ENCODE measurements around the gene MYO5B. TPM values are rescaled to one million over a fixed set of nuclear protein-coding genes. Genes with fewer than 3 reads are reported as not detected.

Gene MYO5B
- total and polyA plus RNA-seq, 2 donors (not counting 1 experiment from before 2014, with no cell fraction given) = 0.30 to 1.7 TPM

DNA sequence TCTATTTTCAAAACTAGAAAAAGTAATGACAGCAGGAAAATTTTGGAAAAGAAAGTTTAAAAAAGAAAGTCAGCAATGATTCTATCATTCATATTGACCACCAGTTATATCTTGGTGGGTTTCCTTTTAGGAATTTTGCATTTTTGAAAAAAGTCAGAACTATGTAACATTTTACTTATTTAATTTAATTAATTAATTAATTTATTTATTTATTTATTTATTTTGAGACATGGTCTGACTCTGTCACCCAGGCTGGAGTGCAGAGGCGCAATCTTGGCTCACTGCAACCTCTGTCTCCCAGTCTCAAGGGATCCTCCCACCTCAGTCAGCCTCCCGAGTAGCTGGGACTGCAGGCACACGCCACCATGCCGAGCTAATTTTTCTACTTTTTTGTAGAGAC lies 231.7 kb downstream of the MYO5B start:
- no peaks in the 10 kb centered on the region for H3K9me3 Mint-ChIP-seq (ENCODE audit: insufficient read depth)
- Histone ChIP-seq H2AFZ (ENCODE audit: insufficient read depth, low read depth, low read length, poor library complexity, severe bottlenecking) (no peak overlapping the region), H3K4me3 (ENCODE audit: control extremely low read depth in 1 of 5, extremely low read depth in 1 of 5, insufficient read depth in 1 of 5, low read depth in 2 of 5, low read length in 4 of 5) (no peak overlapping the region), H4K20me1 (ENCODE audit: control insufficient read depth, insufficient read depth, low read length, poor library complexity, severe bottlenecking) (no peaks in the 10 kb centered on the region), H3K4me2 (replicated peaks; ENCODE audit: low read depth, low read length, poor library complexity, severe bottlenecking) (no peak overlapping the region), H3K4me1 (ENCODE audit: control insufficient read depth in 2 of 2, insufficient read depth in 2 of 2, low read length in 2 of 2) (no peaks in the 10 kb centered on the region), H3K27me3 (replicated peaks in 1 of 4; ENCODE audit: control extremely low read depth in 1 of 4, control insufficient read depth in 3 of 4, insufficient read depth in 4 of 4, low read length in 3 of 4) (peaks cover 0 to 4% (median 1%) of the 10 kb centered on the region in 4 experiments), H3K79me2 (ENCODE audit: control insufficient read depth, insufficient read depth, low read length) (no peaks in the 10 kb centered on the region), H3K36me3 (replicated peaks in 1 of 2; ENCODE audit: control extremely low read depth in 1 of 2, control insufficient read depth in 1 of 2, extremely low read depth in 1 of 2, insufficient read depth in 2 of 2, low read length in 1 of 2) (no peaks in the 10 kb centered on the region), H3K9me3 (ENCODE audit: control extremely low read depth in 1 of 3, control insufficient read depth in 2 of 3, insufficient read depth in 1 of 3, low read length in 2 of 3) (no peaks in the 10 kb centered on the region), H3K27ac (ENCODE audit: low read length in 2 of 2) (no peak overlapping the region), H3K9ac (ENCODE audit: low read length) (no peak overlapping the region)
- intact Hi-C loops (cut with micrococcal nuclease) = no loop called here
- TF ChIP-seq, protein P1, sequence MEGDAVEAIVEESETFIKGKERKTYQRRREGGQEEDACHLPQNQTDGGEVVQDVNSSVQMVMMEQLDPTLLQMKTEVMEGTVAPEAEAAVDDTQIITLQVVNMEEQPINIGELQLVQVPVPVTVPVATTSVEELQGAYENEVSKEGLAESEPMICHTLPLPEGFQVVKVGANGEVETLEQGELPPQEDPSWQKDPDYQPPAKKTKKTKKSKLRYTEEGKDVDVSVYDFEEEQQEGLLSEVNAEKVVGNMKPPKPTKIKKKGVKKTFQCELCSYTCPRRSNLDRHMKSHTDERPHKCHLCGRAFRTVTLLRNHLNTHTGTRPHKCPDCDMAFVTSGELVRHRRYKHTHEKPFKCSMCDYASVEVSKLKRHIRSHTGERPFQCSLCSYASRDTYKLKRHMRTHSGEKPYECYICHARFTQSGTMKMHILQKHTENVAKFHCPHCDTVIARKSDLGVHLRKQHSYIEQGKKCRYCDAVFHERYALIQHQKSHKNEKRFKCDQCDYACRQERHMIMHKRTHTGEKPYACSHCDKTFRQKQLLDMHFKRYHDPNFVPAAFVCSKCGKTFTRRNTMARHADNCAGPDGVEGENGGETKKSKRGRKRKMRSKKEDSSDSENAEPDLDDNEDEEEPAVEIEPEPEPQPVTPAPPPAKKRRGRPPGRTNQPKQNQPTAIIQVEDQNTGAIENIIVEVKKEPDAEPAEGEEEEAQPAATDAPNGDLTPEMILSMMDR (IDR thresholded peaks at IDR 0.05) = no peak
- TF ChIP-seq EZH2 (IDR thresholded peaks at IDR 0.05; ENCODE audit: borderline replicate concordance, insufficient read depth, low read depth, low read length, poor library complexity, severe bottlenecking) = no peak
- peaks cover 35% of the 10 kb centered on the region for H3K27me3 Mint-ChIP-seq
- H3K27ac Mint-ChIP-seq = no peak overlapping the region
- WGBS (ENCODE audit: insufficient coverage) = 93% methylated on average over 4 of the region's 4 CpGs
- ATAC-seq (ENCODE audit: low read depth) (no peak), DNase-seq (no peak)
- H3K4me3 Mint-ChIP-seq = no peak overlapping the region
- ChIA-PET CTCF (no interaction called here), POLR2A (no interaction called here)
- H3K4me1 Mint-ChIP-seq = no peaks in the 10 kb centered on the region

DNA sequence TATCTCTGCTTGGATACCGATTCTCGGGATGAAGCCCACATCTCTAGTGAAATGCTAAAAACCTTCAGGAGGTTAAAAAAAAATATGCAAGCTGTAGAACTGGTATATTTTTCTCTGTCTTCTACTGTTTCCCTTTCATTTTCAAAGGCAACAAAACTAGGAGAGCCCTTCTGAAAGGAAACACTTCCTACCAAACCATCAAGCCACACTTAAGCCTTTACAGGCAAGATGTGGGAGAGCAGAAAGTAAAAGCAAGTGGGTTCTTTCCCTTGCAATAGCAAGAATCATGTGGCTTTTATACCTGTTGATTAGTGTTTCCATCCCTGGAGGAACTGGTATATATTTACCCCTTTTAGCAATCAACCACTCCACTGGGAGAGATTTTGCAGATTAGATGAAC lies 233.7 kb downstream of the MYO5B start:
- H3K27me3 Mint-ChIP-seq = peaks cover 43% of the 10 kb centered on the region
- intact Hi-C loops (cut with micrococcal nuclease) = no loop called here
- H2AFZ ChIP-seq (ENCODE audit: insufficient read depth, low read depth, low read length, poor library complexity, severe bottlenecking) = no peak overlapping the region
- no peak overlapping the region for H3K9ac ChIP-seq (ENCODE audit: low read length)
- no peaks in the 10 kb centered on the region for H3K9me3 ChIP-seq (ENCODE audit: control extremely low read depth in 1 of 3, control insufficient read depth in 2 of 3, insufficient read depth in 1 of 3, low read length in 2 of 3)
- no peaks in the 10 kb centered on the region for H3K36me3 ChIP-seq (replicated peaks in 1 of 2; ENCODE audit: control extremely low read depth in 1 of 2, control insufficient read depth in 1 of 2, extremely low read depth in 1 of 2, insufficient read depth in 2 of 2, low read length in 1 of 2)
- TF ChIP-seq, protein P1 (IDR thresholded peaks at IDR 0.05) = no peak
- TF ChIP-seq EZH2 (IDR thresholded peaks at IDR 0.05; ENCODE audit: borderline replicate concordance, insufficient read depth, low read depth, low read length, poor library complexity, severe bottlenecking) = no peak
- no peak overlapping the region for H3K4me3 ChIP-seq (ENCODE audit: control extremely low read depth in 1 of 5, extremely low read depth in 1 of 5, insufficient read depth in 1 of 5, low read depth in 2 of 5, low read length in 4 of 5)
- H3K4me2 ChIP-seq (replicated peaks; ENCODE audit: low read depth, low read length, poor library complexity, severe bottlenecking) = no peak overlapping the region
- no peaks in the 10 kb centered on the region for H4K20me1 ChIP-seq (ENCODE audit: control insufficient read depth, insufficient read depth, low read length, poor library complexity, severe bottlenecking)
- H3K4me3 Mint-ChIP-seq = no peak overlapping the region
- H3K27me3 ChIP-seq (replicated peaks in 1 of 4; ENCODE audit: control extremely low read depth in 1 of 4, control insufficient read depth in 3 of 4, insufficient read depth in 4 of 4, low read length in 3 of 4) = peaks cover 0 to 5% (median 2%) of the 10 kb centered on the region in 4 experiments
- no peak overlapping the region for H3K27ac Mint-ChIP-seq
- H3K79me2 ChIP-seq (ENCODE audit: control insufficient read depth, insufficient read depth, low read length) = no peaks in the 10 kb centered on the region
- CTCF ChIA-PET = no interaction called here
- DNase-seq (no peak), ATAC-seq (ENCODE audit: low read depth) (no peak)
- POLR2A ChIA-PET = no interaction called here
- no peaks in the 10 kb centered on the region for H3K4me1 Mint-ChIP-seq
- no peaks in the 10 kb centered on the region for H3K4me1 ChIP-seq (ENCODE audit: control insufficient read depth in 2 of 2, insufficient read depth in 2 of 2, low read length in 2 of 2)
- H3K9me3 Mint-ChIP-seq (ENCODE audit: insufficient read depth) = no peaks in the 10 kb centered on the region
- WGBS (ENCODE audit: insufficient coverage) = no CpG with 5 or more reads among the region's 2 CpGs
- no peak overlapping the region for H3K27ac ChIP-seq (ENCODE audit: low read length in 2 of 2)

All from B cell (primary cell).